HUES48 (cell line): ENCODE data around the gene UBA6.

Experiments used
- H3K27ac ChIP-seq: one replicate; pipeline ENCODE4 v1.7.0; 2013; ENCODE audit warnings: low read depth, low read length, inconsistent platforms
- H3K27me3 ChIP-seq: 2 replicates; pipeline ENCODE4 v1.6.1; 2013; ENCODE audit warnings: mild to moderate bottlenecking, low read length; ENCODE audit not compliant: control insufficient read depth, insufficient read depth
- H3K36me3 ChIP-seq: 2 replicates; pipeline ENCODE4 v1.6.1; 2013; ENCODE audit warnings: low read length; ENCODE audit not compliant: control insufficient read depth, insufficient read depth
- H3K4me1 ChIP-seq: 2 replicates; pipeline ENCODE4 v1.6.1; 2013; ENCODE audit warnings: mild to moderate bottlenecking, low read length; ENCODE audit not compliant: control insufficient read depth, insufficient read depth
- H3K4me3 ChIP-seq: 2 replicates; pipeline ENCODE4 v1.5.1; 2013; ENCODE audit warnings: mild to moderate bottlenecking, low read depth, low read length
- H3K9ac ChIP-seq: 2 replicates; pipeline ENCODE4 v1.6.1; 2013; ENCODE audit warnings: mild to moderate bottlenecking, low read depth, low read length, moderate library complexity
- H3K9me3 ChIP-seq: 2 replicates; pipeline ENCODE4 v1.6.1; 2013; ENCODE audit warnings: low read length; ENCODE audit not compliant: control insufficient read depth, insufficient read depth

The UBA6 gene

GRCh38 chr4:67576538-67576937 is 124.4 kb downstream of the UBA6 start:
- H3K9ac ChIP-seq = no peak overlapping the region
- H3K4me3 ChIP-seq = no peak overlapping the region

DNA sequence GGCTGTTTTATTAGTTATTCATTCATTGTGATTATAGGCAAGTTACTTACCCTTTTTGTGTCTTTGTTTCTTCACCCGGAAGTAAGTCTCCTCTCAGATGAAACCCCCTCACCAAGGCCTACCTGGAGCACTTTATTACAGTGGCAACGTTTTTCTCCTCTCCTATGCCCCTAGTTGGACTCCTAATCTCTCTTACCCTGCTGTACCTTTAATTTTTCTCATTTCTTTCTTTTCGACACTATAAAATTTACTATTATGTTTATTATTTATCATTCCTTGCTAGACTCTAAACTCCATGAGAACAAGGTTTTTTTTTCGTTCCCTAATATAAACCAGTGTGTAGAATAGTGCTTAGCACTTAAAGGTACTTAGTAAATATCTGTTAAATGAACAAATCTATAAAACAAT is 124.9 kb downstream of the UBA6 start:
- Histone ChIP-seq H3K4me3 (no peak overlapping the region), H3K9me3 (no peaks in the 10 kb centered on the region), H3K4me1 (peaks cover 9% of the 10 kb centered on the region; the same call in 1 of the 2 replicates), H3K27ac (no peak overlapping the region), H3K27me3 (no peaks in the 10 kb centered on the region), H3K36me3 (no peaks in the 10 kb centered on the region), H3K9ac (no peak overlapping the region)

More at GRCh38 chr4:67576538-67576937, 124.4 kb downstream of the UBA6 start:
- no peaks in the 10 kb centered on the region for H3K27me3 ChIP-seq
- H3K9me3 ChIP-seq = no peaks in the 10 kb centered on the region
- H3K4me1 ChIP-seq = peaks cover 9% of the 10 kb centered on the region; the same call in 1 of the 2 replicates
- H3K36me3 ChIP-seq = no peaks in the 10 kb centered on the region
- H3K27ac ChIP-seq = no peak overlapping the region

DNA sequence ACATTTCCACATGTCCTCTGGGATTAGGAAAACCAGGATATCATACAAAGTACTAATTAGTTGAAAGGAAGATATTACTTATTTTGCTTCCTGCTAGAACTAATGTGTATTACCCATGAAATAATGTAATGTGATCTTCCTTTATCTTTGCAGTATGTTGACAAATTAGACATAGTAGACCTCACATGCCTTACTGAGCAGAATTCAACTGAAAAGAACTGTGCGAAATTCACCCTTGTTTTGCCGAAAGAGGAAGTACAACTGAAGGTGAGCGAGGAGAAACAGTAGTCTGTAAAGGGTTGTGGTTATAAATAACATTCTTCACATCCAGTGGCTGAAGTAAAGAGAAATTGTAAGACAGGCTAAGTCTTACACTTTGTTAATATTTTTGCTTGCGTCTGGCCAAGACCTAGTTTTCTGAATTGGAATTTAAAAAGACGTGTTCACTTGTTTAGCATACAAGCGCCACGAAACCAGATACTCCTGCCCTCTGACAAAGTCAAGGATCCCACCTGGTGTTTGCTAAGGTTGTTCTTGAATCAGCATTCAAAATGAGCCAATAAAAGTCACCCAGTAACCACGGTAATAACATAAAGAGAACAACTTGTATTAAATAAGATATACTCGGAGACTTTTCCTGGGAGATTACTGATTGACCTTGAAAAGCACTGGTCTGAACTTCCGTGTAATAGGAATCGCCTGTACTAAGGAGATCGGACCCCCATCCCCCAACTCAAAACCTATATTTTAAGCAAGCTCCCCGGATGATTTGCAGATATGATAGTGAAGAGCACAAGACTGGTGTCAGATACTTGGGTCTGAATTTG is 125.5 kb downstream of the UBA6 start:
- Histone ChIP-seq H3K4me3 (no peak overlapping the region), H3K27ac (no peak overlapping the region), H3K9me3 (no peaks in the 10 kb centered on the region), H3K4me1 (peaks cover 9% of the 10 kb centered on the region; the same call in 1 of the 2 replicates), H3K36me3 (no peaks in the 10 kb centered on the region), H3K27me3 (no peaks in the 10 kb centered on the region), H3K9ac (no peak overlapping the region)

GRCh38 chr4:67573193-67573592 is 127.8 kb downstream of the UBA6 start:
- Histone ChIP-seq H3K27me3 (no peaks in the 10 kb centered on the region), H3K36me3 (no peaks in the 10 kb centered on the region), H3K4me1 (peaks cover 9% of the 10 kb centered on the region; the same call in 1 of the 2 replicates), H3K27ac (no peak overlapping the region), H3K9ac (no peak overlapping the region), H3K9me3 (no peaks in the 10 kb centered on the region), H3K4me3 (no peak overlapping the region)

DNA sequence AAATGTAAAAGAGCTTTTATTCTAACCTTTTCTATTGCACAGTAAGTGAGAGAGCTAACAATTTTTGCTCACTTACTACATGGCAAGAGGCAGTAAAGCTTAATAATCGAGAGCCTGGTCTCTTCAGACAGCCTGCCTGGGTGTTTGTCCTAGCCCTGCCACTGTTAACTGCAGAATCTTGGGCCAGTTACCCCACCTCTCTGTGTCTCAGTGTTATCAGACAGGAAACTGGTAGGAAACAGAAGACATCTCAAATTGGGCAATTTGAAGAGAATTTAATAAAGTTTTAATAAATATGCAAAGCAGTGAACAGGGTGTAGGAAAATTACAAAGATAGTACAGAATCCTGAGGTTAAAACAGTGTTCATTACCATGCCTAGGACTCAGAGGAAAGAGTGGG is 129.0 kb downstream of the UBA6 start:
- H3K9me3 ChIP-seq = no peaks in the 10 kb centered on the region
- H3K27ac ChIP-seq = no peak overlapping the region
- no peaks in the 10 kb centered on the region for H3K27me3 ChIP-seq
- no peak overlapping the region for H3K4me3 ChIP-seq
- no peaks in the 10 kb centered on the region for H3K36me3 ChIP-seq
- H3K9ac ChIP-seq = no peak overlapping the region
- H3K4me1 ChIP-seq = peaks cover 9% of the 10 kb centered on the region; the same call in 1 of the 2 replicates

- H3K4me1 ChIP-seq = peaks cover 6% of the 10 kb centered on the region; the same call in 1 of the 2 replicates
- no peak overlapping the region for H3K9ac ChIP-seq
- no peak overlapping the region for H3K4me3 ChIP-seq
- no peaks in the 10 kb centered on the region for H3K36me3 ChIP-seq
- no peaks in the 10 kb centered on the region for H3K9me3 ChIP-seq
- no peak overlapping the region for H3K27ac ChIP-seq
- no peaks in the 10 kb centered on the region for H3K27me3 ChIP-seq
Observed at GRCh38 chr4:67570537-67570936, 130.4 kb downstream of the UBA6 start.

- H3K27ac ChIP-seq = no peak overlapping the region
- no peaks in the 10 kb centered on the region for H3K4me1 ChIP-seq
Observed at GRCh38 chr4:67568820-67569219, 132.1 kb downstream of the UBA6 start.

DNA sequence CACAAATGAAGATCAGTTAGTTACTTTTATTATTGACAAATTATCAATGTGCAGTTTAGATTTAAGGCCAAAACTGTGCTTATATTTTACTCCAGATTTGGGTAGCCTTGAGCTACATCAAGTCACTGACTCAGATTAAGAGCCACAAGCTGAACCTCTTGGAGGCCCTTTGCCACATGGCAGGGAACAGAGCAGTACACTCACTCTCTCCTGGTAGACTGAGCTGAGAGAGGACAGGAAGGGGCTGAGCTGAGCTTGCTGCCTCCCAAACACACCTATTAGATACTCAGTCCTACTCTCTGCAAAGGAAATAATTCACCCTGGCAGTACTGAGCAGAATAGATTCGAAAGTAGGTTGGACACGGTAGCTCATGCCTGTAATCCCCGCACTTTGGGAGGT is 134.6 kb downstream of the UBA6 start:
- Histone ChIP-seq H3K4me3 (no peak overlapping the region), H3K9ac (no peak overlapping the region), H3K4me1 (no peaks in the 10 kb centered on the region), H3K27me3 (no peaks in the 10 kb centered on the region), H3K27ac (no peak overlapping the region), H3K36me3 (no peaks in the 10 kb centered on the region), H3K9me3 (no peaks in the 10 kb centered on the region)

More at GRCh38 chr4:67568820-67569219, 132.1 kb downstream of the UBA6 start:
- no peak overlapping the region for H3K9ac ChIP-seq
- H3K27me3 ChIP-seq = no peaks in the 10 kb centered on the region
- no peaks in the 10 kb centered on the region for H3K36me3 ChIP-seq
- no peaks in the 10 kb centered on the region for H3K9me3 ChIP-seq
- no peak overlapping the region for H3K4me3 ChIP-seq

- no peaks in the 10 kb centered on the region for H3K4me1 ChIP-seq
- H3K27me3 ChIP-seq = no peaks in the 10 kb centered on the region
- no peak overlapping the region for H3K27ac ChIP-seq
Observed at GRCh38 chr4:67565284-67565683, 135.7 kb downstream of the UBA6 start.

More at GRCh38 chr4:67565284-67565683, 135.7 kb downstream of the UBA6 start:
- Histone ChIP-seq H3K9me3 (no peaks in the 10 kb centered on the region), H3K36me3 (no peaks in the 10 kb centered on the region), H3K4me3 (no peak overlapping the region), H3K9ac (no peak overlapping the region)
